SIG-M5 (cell line): ENCODE measurements around the gene ASIP.
A peak's percentile ranks its signal among the peaks of the same experiment; 100 is the strongest.
"Not testable (repeated sequence)": the region's sequence is repeated elsewhere in the genome, so short reads cannot be mapped to it uniquely, and the experiment has no call there.

Source experiments
- DNase-seq: peaks from one replicate; lab custom pipeline; 2025; lab: John Stamatoyannopoulos, UW

The ASIP gene, protein sequence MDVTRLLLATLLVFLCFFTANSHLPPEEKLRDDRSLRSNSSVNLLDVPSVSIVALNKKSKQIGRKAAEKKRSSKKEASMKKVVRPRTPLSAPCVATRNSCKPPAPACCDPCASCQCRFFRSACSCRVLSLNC

DNA sequence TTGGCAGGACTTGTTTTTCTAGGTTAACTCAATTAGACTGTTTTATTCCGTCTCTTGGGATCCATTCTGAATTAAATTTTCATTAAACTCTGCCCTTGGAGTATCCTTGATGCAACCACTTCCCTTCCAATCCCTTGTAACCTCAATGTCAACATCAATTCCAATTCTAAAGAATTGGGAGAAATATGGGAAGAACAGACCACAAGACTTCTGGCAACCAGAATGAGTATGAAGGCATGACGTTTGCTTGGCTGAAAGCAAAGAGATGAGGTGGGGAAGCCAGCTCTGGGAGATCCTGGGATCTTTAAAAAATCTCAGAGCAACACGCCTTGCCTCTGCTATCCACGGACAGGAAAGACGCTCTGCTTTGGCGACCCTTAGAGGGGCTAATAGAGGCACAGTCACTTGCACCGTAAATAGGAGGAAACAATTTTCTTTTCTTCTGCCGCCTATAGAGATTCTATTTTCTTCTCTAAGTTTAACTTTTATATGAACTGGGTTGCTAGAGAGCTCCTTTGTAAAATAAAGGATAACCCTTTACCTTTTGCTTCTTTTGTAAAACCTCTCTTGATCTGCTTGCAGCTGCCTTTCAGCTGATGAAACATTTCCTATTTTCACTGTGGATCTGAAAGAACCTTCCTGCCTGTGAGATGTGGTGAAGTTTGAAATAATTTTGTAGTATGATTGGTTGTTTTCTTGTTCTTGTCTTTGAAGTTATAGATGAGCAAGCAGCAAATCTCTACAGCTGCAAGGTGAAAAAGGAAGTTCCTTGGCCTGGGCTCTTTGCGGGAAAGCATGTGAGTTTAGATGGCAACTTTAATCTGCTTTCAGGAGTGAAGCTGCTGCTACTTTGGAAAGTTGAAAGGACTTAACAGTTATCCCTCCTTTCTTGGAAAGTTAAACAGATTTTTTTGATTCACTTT lies at the start of gene ASIP:
TSS of gene ASIP (plus strand) at position 731 of the 923 bp plus-strand sequence. CDS start 18,952 bp downstream, outside the sequence.
- DNase-seq, result no peak

DNA sequence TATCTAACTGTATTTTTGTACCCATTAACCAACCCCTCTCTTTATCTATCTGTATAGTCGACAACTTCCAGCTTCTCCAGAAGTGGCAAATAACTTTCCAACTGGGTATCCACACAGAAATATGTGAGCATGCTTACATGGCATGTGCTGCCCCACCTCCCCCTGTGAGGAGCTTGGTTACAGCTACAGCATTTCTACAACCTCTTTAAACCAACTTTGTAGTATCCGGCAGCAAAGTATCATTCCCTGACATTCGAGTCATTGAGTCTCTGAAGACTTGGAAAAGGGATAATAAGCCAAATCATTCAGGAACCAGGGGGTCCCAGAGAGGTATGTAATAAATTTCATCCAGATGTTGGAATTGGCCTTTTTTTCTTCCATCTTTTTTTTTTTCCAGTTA lies 48.2 kb upstream of the ASIP start:
- DNase-seq, result no peak

- no peak for DNase-seq
These were observed 42.0 kb upstream of the ASIP start for GRCh38 chr20:34199183-34199582.

DNA sequence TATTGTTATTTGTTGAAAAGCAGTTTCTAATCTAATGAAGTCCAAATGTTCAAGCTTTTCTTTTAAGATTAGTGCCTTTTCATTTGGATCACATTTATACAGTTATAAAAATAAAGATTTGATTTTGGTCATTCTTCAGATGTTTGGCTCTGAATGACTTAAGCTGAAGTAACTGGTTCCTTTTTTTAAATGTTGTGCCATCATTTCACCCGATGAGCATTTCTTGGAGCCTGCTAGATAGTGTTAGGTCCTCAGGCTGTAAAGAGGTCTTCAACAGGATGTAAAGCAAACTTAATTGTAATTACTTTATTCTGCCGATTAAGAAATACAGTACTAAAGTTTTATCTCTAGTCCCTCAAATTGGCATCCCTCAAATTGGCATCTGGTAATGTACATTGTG lies 41.2 kb upstream of the ASIP start:
- DNase-seq, result no peak

- no peak for DNase-seq
These were observed 39.7 kb upstream of the ASIP start for GRCh38 chr20:34201531-34201930.

DNA sequence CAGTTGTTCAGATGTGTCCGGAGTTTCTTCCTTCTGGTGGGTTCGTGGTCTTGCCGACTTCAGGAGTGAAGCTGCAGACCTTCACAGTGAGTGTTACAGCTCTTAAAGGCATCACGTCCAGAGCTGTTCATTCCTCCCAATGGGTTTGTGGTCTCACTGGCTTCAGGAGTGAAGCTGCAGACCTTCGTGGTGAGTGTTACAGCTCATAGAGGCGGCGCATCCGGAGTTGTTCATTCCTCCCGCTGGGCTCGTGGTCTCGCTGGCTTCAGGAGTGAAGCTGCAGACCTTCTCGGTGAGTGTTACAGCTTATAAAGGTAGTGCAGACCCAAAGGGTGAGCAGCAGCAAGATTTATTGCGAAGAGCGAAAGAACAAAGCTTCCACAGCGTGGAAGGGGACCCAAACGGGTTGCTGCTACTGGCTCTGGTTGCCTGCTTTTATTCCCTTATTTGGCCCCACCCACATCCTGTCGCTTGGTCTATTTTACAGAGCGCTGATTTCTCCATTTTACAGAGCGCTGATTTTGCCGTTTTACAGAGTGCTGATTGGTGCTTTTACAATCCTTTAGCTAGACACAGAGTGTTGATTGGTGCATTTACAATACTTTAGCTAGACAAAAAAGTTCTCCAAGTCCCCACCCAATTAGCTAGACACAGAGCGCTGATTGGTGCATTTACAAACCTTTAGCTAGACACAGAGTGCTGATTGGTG lies 35.9 kb upstream of the ASIP start:
- not testable (repeated sequence) for DNase-seq

DNA sequence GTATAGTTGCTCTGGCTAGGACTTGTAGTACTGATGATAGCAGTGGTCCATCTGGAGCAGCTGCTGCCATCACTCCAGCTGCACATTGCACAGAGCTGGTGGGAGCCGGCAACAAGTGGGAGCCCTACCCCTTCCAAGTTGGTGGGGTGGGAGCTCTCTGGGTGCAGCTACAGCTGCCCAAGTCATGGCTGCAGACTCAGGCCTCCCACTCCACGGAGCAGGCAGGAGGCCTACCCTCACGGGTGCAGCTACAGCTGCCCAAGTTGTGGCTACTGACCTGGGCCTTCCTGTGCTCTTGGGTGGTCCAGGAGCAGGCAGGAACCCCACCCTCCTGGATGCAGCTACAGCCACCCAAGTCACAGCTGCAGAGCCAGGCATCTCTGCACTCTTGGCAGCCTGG lies 32.1 kb upstream of the ASIP start:
- DNase-seq, result no peak

- no peak for DNase-seq
These were observed 31.0 kb upstream of the ASIP start for GRCh38 chr20:34210271-34210670.

- no peak for DNase-seq
These were observed 29.6 kb upstream of the ASIP start for GRCh38 chr20:34211591-34211990.

GRCh38 chr20:34213213-34213612 lies 28.0 kb upstream of the ASIP start:
- DNase-seq, result no peak

DNA sequence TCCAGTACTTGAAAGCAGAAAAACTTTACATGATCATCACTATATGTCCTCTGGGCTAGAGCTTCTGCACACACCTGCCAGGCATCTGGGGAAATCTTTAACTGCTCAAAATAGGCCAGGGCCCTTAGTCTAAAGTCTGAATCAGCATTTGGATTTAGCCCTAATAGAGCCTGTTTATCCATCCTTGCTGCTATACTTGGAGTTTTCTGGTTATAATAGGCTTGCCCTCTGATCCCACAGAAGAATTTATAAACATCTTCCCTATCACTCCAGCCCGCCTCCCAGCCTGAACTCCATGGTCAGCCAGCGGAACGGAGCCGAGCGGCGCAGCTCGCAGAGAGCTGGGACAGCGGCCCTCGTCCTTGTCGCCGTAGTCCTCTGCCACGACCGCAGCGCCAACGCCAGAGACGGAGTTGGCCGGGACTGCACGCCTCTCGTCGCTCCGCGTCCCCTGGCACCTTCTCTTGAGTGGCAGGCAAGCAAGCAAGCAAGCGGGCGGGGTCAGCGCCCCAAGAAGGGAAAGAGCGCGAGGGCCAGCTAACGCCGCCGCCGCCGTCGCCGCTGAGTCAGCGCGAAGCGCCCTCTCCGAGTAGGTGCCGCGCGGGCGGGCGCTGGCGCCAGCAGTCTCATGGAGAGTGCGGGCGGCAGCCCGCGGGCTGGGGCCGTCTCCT lies 25.4 kb upstream of the ASIP start:
- no peak for DNase-seq

DNA sequence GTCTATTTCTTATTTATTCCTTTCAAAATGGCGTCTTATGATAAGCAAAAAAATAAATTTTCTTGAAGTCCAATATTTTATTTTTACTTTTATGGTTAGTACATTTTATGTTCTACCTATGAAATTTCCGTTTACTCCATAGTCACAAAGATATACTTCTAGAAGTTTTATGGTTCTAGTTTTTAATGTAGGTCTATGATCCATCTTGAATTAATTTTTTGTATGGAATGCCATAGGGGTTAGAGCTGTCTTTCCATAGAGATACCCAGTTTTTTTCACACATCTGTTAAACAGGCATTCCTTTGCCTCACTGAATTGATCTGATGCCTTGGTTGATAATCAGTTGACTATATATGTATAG lies 24.9 kb upstream of the ASIP start:
- DNase-seq, result no peak

- DNase-seq, result no peak
These were observed 20.7 kb upstream of the ASIP start for GRCh38 chr20:34220561-34220960.

DNA sequence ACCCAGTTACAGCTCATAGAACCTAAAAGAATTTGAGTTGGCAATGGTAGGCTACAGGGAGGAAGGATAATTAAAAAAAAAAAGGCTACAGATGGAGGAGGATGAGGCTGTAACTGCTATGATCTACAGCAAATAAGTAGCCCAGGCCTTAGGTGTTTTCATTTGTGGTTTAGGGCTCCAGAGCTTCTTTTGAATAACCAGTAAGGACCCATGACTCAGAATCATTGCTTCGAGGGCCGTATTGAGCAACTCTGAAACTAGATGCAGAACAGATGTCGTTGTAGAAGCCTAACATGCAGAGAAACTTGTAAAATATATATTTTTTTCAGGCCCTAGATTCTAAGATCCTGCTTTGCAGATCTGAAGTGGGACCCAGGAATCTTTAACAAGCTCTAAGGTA lies 19.0 kb upstream of the ASIP start:
- DNase-seq, result peak; percentile 72

- DNase-seq, result not testable (repeated sequence)
These were observed 17.0 kb upstream of the ASIP start for GRCh38 chr20:34224251-34224650.

DNA sequence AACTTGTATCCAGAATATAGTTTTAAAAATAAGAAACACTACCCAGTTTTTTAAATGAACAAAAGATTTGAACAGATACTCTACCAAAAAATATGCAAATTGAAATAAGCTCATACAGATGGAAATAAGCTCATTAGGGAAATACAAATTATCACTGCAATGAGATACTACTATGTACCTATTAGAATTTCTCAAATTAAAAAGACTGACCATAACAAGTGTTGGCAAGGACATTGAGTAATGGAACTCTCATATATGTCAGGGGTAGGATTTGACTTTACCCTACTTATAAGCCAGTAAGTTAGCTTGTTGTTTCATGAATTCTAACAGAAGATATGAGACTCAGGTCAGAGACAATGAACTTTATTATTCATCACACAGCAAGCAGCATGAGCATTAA lies 9.6 kb upstream of the ASIP start:
- DNase-seq, result no peak

GRCh38 chr20:34232494-34233087 lies 8.6 kb upstream of the ASIP start:
- no peak for DNase-seq

- no peak for DNase-seq
These were observed 7.5 kb upstream of the ASIP start for GRCh38 chr20:34233687-34234086.

- DNase-seq, result no peak
These were observed 5.3 kb upstream of the ASIP start for GRCh38 chr20:34235875-34236274.

GRCh38 chr20:34237942-34238341 lies 3.3 kb upstream of the ASIP start:
- DNase-seq, result no peak

DNA sequence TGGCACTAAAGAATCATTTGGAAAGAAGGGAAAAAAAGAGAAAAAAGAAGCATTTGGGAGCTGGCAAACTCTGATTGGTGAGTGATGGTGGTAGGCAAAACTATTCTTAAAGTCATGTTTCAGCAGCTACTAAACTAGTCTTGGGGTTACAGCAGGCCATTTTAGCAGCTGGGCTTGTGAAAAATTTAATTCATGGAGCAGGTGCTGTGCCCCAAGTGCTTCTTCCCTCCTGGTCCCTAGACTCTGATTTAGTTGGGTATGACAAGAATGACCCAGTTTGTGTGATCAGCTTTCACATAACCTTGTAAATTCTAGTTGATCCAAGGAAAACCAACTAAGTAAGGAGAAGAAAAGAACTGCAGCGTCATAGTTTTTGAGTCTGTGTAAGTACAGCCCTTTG lies 1.1 kb upstream of the ASIP start:
- DNase-seq, result no peak

GRCh38 chr20:34242015-34242414 lies 792 bp downstream of the ASIP start:
- DNase-seq, result not testable (repeated sequence)
